ENCODE results near the gene USF2.

Gene USF2

GRCh38 chr19:35303357-35303915, 34.7 kb downstream of the USF2 start:
- TF ChIP-seq CTCF (IDR thresholded peaks at IDR 0.05; ENCODE audit: low read depth, low read length) = no peak
- no peak for DNase-seq (ENCODE audit: low read depth in 2 of 2)
- no peak overlapping the region for H3K4me3 ChIP-seq (replicated peaks in 1 of 2; ENCODE audit: low read depth in 2 of 2, low read length in 2 of 2)

GRCh38 chr19:35304036-35304435, 35.3 kb downstream of the USF2 start:
- DNase-seq (ENCODE audit: low read depth in 2 of 2) = no peak
- H3K4me3 ChIP-seq (replicated peaks in 1 of 2; ENCODE audit: low read depth in 2 of 2, low read length in 2 of 2) = no peak overlapping the region
- no peak for TF ChIP-seq CTCF (IDR thresholded peaks at IDR 0.05; ENCODE audit: low read depth, low read length)

GRCh38 chr19:35305181-35305580, 36.4 kb downstream of the USF2 start:
- no peak for DNase-seq (ENCODE audit: low read depth in 2 of 2)
- H3K4me3 ChIP-seq (replicated peaks in 1 of 2; ENCODE audit: low read depth in 2 of 2, low read length in 2 of 2) = no peak overlapping the region
- no peak for TF ChIP-seq CTCF (IDR thresholded peaks at IDR 0.05; ENCODE audit: low read depth, low read length)

GRCh38 chr19:35306473-35307246, 37.9 kb downstream of the USF2 start:
- TF ChIP-seq CTCF (IDR thresholded peaks at IDR 0.05; ENCODE audit: low read depth, low read length) = no peak
- no peak overlapping the region for H3K4me3 ChIP-seq (replicated peaks in 1 of 2; ENCODE audit: low read depth in 2 of 2, low read length in 2 of 2)
- no peak for DNase-seq (ENCODE audit: low read depth in 2 of 2)

GRCh38 chr19:35307931-35308330, 39.2 kb downstream of the USF2 start:
- no peak for TF ChIP-seq CTCF (IDR thresholded peaks at IDR 0.05; ENCODE audit: low read depth, low read length)
- no peak overlapping the region for H3K4me3 ChIP-seq (replicated peaks in 1 of 2; ENCODE audit: low read depth in 2 of 2, low read length in 2 of 2)
- no peak for DNase-seq (ENCODE audit: low read depth in 2 of 2)

GRCh38 chr19:35308910-35309309, 40.1 kb downstream of the USF2 start:
- TF ChIP-seq CTCF (IDR thresholded peaks at IDR 0.05; ENCODE audit: low read depth, low read length) = no peak
- H3K4me3 ChIP-seq (replicated peaks in 1 of 2; ENCODE audit: low read depth in 2 of 2, low read length in 2 of 2) = no peak overlapping the region
- no peak for DNase-seq (ENCODE audit: low read depth in 2 of 2)
